MM.1S (cell line): ENCODE data around the gene HYOU1.

Experiments used
- CTCF ChIP-seq: fragments of 300-600 bp; sonication (generic); IDR thresholded peaks from 2 replicates; pipeline ENCODE4 v1.5.1; 2016; ENCODE audit warnings: antibody characterized with exemption, low read length, mixed read lengths
- EZH2phosphoT487 ChIP-seq: fragments of 300-600 bp; sonication (generic); IDR thresholded peaks from 2 replicates; pipeline ENCODE4 v1.6.1; 2018; ENCODE audit warnings: antibody characterized with exemption, low read length

- TF ChIP-seq CTCF: no peak
- no peak for TF ChIP-seq EZH2phosphoT487
These were observed 4.3 kb upstream of the HYOU1 start for GRCh38 chr11:119061256-119061655.
